Lung (tissue), 12 donors: ENCODE data around the gene RILPL1. TPM values are rescaled to one million over a fixed set of nuclear protein-coding genes. Genes with fewer than 3 reads are reported as not detected.

Experiments used
- ATAC-seq: fragments of 200-7000 bp; cut with Tn5 transposase; one replicate; pipeline ENCODE4 v1.9.1; 2020; ENCODE audit warnings: moderate number of reproducible peaks; ENCODE audit not compliant: insufficient read depth, low FRiP score
- DNase-seq, 3 donors: peaks; one replicate each; pipeline ENCODE4 v3.0.0-alpha.2; 2013 to 2017
- H3K27ac ChIP-seq, 2 donors: one replicate each; pipeline ENCODE4 v1.5.1; 2013; ENCODE audit warnings: mild to moderate bottlenecking in 2 of 2, moderate library complexity in 2 of 2, control low read depth in 1 of 2, inconsistent platforms in 1 of 2, low read depth in 1 of 2, low read length in 1 of 2
- H3K27me3 ChIP-seq, 3 donors: one replicate each; pipeline ENCODE4 v1.5.1; 2013; ENCODE audit warnings: low read length in 2 of 3; ENCODE audit not compliant: control insufficient read depth in 3 of 3, insufficient read depth in 3 of 3
- H3K36me3 ChIP-seq, 4 donors: one replicate each; pipeline ENCODE4 v1.5.1; 2013; ENCODE audit warnings: low read length in 4 of 4, mild to moderate bottlenecking in 1 of 4, moderate library complexity in 1 of 4; ENCODE audit not compliant: control insufficient read depth in 4 of 4, insufficient read depth in 4 of 4
- H3K4me1 ChIP-seq, 5 donors: one replicate each; pipeline ENCODE4 v1.5.1; 2013; ENCODE audit warnings: low read length in 5 of 5, mild to moderate bottlenecking in 2 of 5, moderate library complexity in 1 of 5; ENCODE audit not compliant: control insufficient read depth in 5 of 5, insufficient read depth in 5 of 5
- H3K4me3 ChIP-seq: one replicate; pipeline ENCODE4 v1.5.1; 2013; ENCODE audit warnings: mild to moderate bottlenecking, control low read depth, moderate library complexity
- H3K9ac ChIP-seq, 2 donors: one replicate each; pipeline ENCODE4 v1.5.1; 2013; ENCODE audit warnings: low read length in 2 of 2, control low read depth in 1 of 2; ENCODE audit not compliant: insufficient read depth in 1 of 2
- H3K9me3 ChIP-seq, 4 donors: one replicate each; pipeline ENCODE4 v1.5.1; 2013; ENCODE audit warnings: low read length in 3 of 4, mild to moderate bottlenecking in 1 of 4, moderate library complexity in 1 of 4; ENCODE audit not compliant: control insufficient read depth in 4 of 4, insufficient read depth in 3 of 4
- CTCF ChIP-seq: IDR thresholded peaks from 2 replicates; pipeline ENCODE4 v1.5.1; 2012; ENCODE audit warnings: mild to moderate bottlenecking; ENCODE audit errors: control extremely low read depth, extremely low read depth
- WGBS, 2 donors: extraction: QIAGEN DNeasy Blood & Tissue Kit; methylation state at CpG; one replicate each; pipeline ENCODE4 v1.1.7; 2013; 5-methylcytosine and 5-hydroxymethylcytosine counted together
- polyA plus RNA-seq, 2 donors: library from polyadenylated mRNA; stranded (reverse); fragments of 200-250 nt; gene quantifications; one replicate each; pipeline ENCODE4 v1.2.1, GENCODE V29; 2013
- total RNA-seq, 2 donors: library from RNA; depleted of rRNA in 1 of 2; stranded (reverse); fragments of >200 nt in 1 of 2; gene quantifications; one replicate each; pipeline ENCODE4 v1.2.1, GENCODE V29; 2014 to 2021
- donor health status: control.
- donor health status: control.
- donor health status: Bipolar disorder and iron deficiency.
- donor health status: healthy.
- donor health status: DM: yes; HTN: yes; CAD: no.

Gene RILPL1
- total and polyA plus RNA-seq, 4 donors = 9.5 to 14.6 (median 12.2) TPM

DNA sequence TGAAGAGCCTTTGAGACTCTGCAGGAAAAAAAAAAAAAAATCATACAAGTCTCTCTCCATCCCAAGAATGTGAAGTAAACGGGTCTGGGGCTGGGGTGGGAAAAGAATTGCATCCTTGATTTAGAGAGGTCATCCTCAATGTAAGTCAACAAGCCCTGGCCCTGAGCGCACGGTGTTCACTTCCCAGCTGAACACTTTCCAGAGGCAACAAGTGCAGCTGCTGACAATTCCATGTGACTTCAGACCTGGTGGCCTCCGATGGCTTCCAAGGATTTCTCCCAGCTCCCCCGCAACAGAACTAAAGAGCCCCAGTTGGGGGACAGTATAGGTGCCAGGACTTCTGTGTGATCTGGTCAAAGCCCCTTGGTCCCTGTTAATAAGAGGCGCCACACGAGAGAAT lies 2.4 kb downstream of the RILPL1 start:
- Histone ChIP-seq H3K27me3 (no peaks in the 10 kb centered on the region), H3K4me1 (peaks cover 0 to 15% (median 6%) of the 10 kb centered on the region in 5 donors), H3K9ac (no peak overlapping the region), H3K27ac (peak overlapping the region in 1 of 2 donors; percentile 93), H3K4me3 (no peak overlapping the region), H3K36me3 (peaks cover 1 to 7% (median 4%) of the 10 kb centered on the region in 4 donors), H3K9me3 (no peaks in the 10 kb centered on the region)
- 75 to 83% methylated on average over 7 of the region's 7 CpGs for WGBS, 2 donors
- TF ChIP-seq CTCF = no peak
- DNase-seq (no peak), ATAC-seq (no peak)

DNA sequence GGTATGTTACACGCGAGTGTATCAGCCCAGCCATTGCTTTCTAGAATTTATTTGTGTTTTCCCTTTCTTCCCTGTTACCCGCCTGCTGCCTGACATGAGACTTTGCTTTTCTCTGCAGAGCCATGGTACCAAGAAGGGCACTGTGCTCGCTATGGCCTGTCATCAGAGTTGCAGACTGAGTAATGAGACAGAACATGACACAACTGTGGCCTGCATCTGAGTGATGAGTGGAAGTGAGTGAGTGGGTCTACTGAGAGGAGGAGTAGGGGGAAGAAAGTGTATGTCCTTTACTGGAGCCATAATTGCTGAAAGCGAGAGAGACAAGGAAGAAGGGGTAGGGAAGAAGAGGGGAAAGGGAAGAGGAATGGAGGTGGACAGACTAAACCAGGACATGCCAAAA lies 2.9 kb downstream of the RILPL1 start:
- no peak for TF ChIP-seq CTCF
- 91 to 95% methylated on average over 5 of the region's 5 CpGs for WGBS, 2 donors
- DNase-seq (no peak), ATAC-seq (no peak)
- Histone ChIP-seq H3K4me1 (peaks cover 0 to 15% (median 6%) of the 10 kb centered on the region in 5 donors), H3K9me3 (no peaks in the 10 kb centered on the region), H3K4me3 (no peak overlapping the region), H3K27me3 (no peaks in the 10 kb centered on the region), H3K9ac (no peak overlapping the region), H3K27ac (peak overlapping the region in 1 of 2 donors; percentile 64), H3K36me3 (peaks cover 1 to 7% (median 4%) of the 10 kb centered on the region in 4 donors)

DNA sequence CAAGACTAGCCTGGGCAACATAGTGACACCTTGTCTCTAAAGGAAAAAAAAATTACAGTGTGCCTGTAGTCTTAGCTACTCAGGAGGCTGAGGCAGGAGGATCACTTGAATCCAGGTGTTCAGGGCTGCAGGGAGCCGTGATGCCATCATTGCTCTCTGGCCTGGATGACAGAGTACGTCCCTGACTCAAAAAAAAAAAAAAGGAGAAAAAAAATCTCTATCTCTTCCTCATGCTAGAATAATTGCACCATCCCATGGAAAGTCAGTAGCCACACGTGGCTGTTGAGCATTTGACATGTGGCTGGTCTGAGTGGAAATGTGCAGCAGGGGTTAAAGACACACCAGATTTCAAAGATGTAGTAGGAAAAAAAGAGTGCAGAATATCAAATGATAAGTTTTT lies 3.8 kb downstream of the RILPL1 start:
- Histone ChIP-seq H3K4me1 (peaks cover 0 to 15% (median 6%) of the 10 kb centered on the region in 5 donors), H3K36me3 (peaks cover 1 to 7% (median 4%) of the 10 kb centered on the region in 4 donors), H3K27ac (no peak overlapping the region), H3K9ac (no peak overlapping the region), H3K27me3 (no peaks in the 10 kb centered on the region), H3K9me3 (no peaks in the 10 kb centered on the region), H3K4me3 (no peak overlapping the region)
- DNase-seq (no peak), ATAC-seq (no peak)
- no peak for TF ChIP-seq CTCF
- WGBS, 2 donors = 52 to 74% methylated on average over 3 of the region's 3 CpGs

DNA sequence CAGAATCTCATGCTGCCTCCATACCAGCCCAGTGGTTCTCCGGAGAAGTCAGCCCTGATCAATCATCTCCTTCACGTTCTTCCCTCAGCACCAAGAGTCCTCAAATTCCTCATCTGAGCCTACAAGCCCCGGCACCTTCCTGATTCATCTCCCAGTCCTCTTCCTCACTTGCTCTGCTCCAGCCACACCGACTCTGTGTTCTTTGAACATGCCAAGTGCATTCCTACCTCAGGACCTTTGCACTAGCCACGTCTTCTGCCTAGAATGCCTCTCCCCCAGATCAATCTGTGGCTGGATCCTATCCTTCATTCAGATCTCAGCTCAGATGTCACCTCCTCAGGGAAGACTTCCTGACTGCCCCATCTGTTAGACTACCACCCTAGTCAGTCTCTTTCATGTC lies 4.7 kb downstream of the RILPL1 start:
- DNase-seq = no peak
- 93 to 96% methylated on average over 5 of the region's 5 CpGs for WGBS, 2 donors
- no peak for TF ChIP-seq CTCF

More for the DNA sequence above, 4.7 kb downstream of the RILPL1 start:
- ATAC-seq = no peak
- peaks cover 3 to 14% (median 5%) of the 10 kb centered on the region in 4 donors for H3K36me3 ChIP-seq
- H3K4me1 ChIP-seq = peaks cover 0 to 15% (median 6%) of the 10 kb centered on the region in 5 donors
- no peak overlapping the region for H3K27ac ChIP-seq
- H3K27me3 ChIP-seq = no peaks in the 10 kb centered on the region
- no peaks in the 10 kb centered on the region for H3K9me3 ChIP-seq
- no peak overlapping the region for H3K9ac ChIP-seq
- H3K4me3 ChIP-seq = no peak overlapping the region
